ENCODE results near the gene ZNF573. TPM values are rescaled to one million over a fixed set of nuclear protein-coding genes. Genes with fewer than 3 reads are reported as not detected.

Gene ZNF573
- total RNA-seq, 1 donor from 2014 or later = 6.6 TPM

GRCh38 chr19:37716140-37716539 lies 63.2 kb downstream of the ZNF573 start:
- H3K9me3 ChIP-seq = no peaks in the 10 kb centered on the region
- TF ChIP-seq POLR2AphosphoS5 (IDR thresholded peaks at IDR 0.05; ENCODE audit: insufficient read depth in 1 of 2, low read depth in 1 of 2) = no peak
- no peak for TF ChIP-seq POLR2A (IDR thresholded peaks at IDR 0.05)
- TF ChIP-seq CTCF (IDR thresholded peaks at IDR 0.05) = no peak
- intact Hi-C loops (cut with DNase I) = no loop called here
- DNase-seq (ENCODE audit: extremely low spot score in 2 of 2) = no peak
- H3K36me3 ChIP-seq = no peaks in the 10 kb centered on the region
- no peak overlapping the region for H3K4me3 ChIP-seq
- H3K27me3 ChIP-seq = no peaks in the 10 kb centered on the region
- peaks cover 17% of the 10 kb centered on the region for H3K4me1 ChIP-seq
- no peak overlapping the region for H3K27ac ChIP-seq

DNA sequence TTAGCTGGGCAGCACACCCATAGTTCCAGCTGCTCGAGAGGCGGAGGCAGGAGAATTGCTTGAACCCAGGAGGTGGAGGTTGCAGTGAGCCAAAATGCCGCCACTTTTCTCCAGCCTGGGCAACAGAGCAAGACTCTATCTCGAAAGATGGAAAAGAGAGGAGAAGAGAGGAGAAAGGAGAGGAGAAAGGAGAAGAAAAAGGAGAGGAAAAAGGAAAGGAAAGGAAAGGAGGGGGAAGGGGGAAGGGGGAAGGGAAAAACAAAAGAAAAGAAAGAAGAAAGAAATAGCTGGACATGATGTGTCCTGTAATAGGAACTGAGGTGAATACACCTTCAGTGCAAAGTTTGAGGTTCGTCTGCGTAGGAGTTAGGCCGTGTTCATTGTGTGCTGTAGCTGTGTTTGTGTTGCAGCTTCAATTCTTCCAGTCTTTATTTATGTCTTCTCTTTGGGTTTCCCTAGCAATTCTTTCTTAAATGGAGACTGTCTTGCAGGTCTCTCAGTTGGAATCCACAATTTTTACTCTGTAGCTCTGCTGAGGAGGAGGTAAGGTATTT lies 73.3 kb downstream of the ZNF573 start:
- H3K4me3 ChIP-seq = no peak overlapping the region
- H3K9me3 ChIP-seq = no peaks in the 10 kb centered on the region
- intact Hi-C loops (cut with DNase I) = no loop called here
- no peaks in the 10 kb centered on the region for H3K4me1 ChIP-seq
- no peak overlapping the region for H3K27ac ChIP-seq
- peaks cover 0 to 39% of the 10 kb centered on the region in 2 donors for H3K36me3 ChIP-seq
- no peak for DNase-seq (ENCODE audit: extremely low spot score in 2 of 2)
- H3K27me3 ChIP-seq = no peaks in the 10 kb centered on the region
- TF ChIP-seq POLR2A (IDR thresholded peaks at IDR 0.05) (no peak), POLR2AphosphoS5 (IDR thresholded peaks at IDR 0.05; ENCODE audit: insufficient read depth in 1 of 2, low read depth in 1 of 2) (no peak), CTCF (IDR thresholded peaks at IDR 0.05) (no peak)

- TF ChIP-seq CTCF (IDR thresholded peaks at IDR 0.05) = no peak
- TF ChIP-seq POLR2AphosphoS5 (IDR thresholded peaks at IDR 0.05; ENCODE audit: insufficient read depth in 1 of 2, low read depth in 1 of 2) = no peak
- TF ChIP-seq POLR2A (IDR thresholded peaks at IDR 0.05) = no peak
- H3K4me1 ChIP-seq = no peaks in the 10 kb centered on the region
- H3K4me3 ChIP-seq = no peak overlapping the region
- H3K27ac ChIP-seq = no peak overlapping the region
- intact Hi-C loops (cut with DNase I) = no loop called here
- H3K9me3 ChIP-seq = no peaks in the 10 kb centered on the region
- H3K36me3 ChIP-seq = peaks cover 0 to 32% of the 10 kb centered on the region in 2 donors
- no peaks in the 10 kb centered on the region for H3K27me3 ChIP-seq
- DNase-seq (ENCODE audit: extremely low spot score in 2 of 2) = no peak
These were observed 80.3 kb downstream of the ZNF573 start for GRCh38 chr19:37699057-37699456.

DNA sequence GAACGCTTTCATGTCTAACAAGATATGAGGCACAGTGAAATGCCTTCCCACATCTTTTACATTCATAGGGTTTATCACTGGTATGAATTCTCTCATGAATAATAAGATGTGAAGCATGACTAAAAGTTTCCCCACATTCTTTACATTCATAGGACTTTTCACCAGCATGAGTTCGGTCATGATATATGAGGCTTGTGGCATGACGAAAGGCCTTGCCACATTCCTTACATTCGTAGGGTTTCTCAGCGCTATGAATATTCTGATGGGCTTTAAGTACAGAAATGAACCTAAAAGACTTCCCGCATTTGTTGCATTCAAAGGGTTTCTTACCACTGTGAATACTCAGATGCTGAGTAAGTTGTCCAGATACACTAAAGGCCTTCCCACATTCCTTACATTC lies 81.2 kb downstream of the ZNF573 start:
- peaks cover 0 to 32% of the 10 kb centered on the region in 2 donors for H3K36me3 ChIP-seq
- no peaks in the 10 kb centered on the region for H3K4me1 ChIP-seq
- DNase-seq (ENCODE audit: extremely low spot score in 2 of 2) = no peak
- TF ChIP-seq CTCF (IDR thresholded peaks at IDR 0.05) = no peak
- no peak for TF ChIP-seq POLR2A (IDR thresholded peaks at IDR 0.05)
- TF ChIP-seq POLR2AphosphoS5 (IDR thresholded peaks at IDR 0.05; ENCODE audit: insufficient read depth in 1 of 2, low read depth in 1 of 2) = no peak
- no peak overlapping the region for H3K27ac ChIP-seq
- no peak overlapping the region for H3K4me3 ChIP-seq
- H3K27me3 ChIP-seq = no peaks in the 10 kb centered on the region
- no peaks in the 10 kb centered on the region for H3K9me3 ChIP-seq
- intact Hi-C loops (cut with DNase I) = no loop called here

- no peak for DNase-seq (ENCODE audit: extremely low spot score in 2 of 2)
- intact Hi-C loops (cut with DNase I) = no loop called here
- H3K4me3 ChIP-seq = no peak overlapping the region
- TF ChIP-seq POLR2AphosphoS5 (IDR thresholded peaks at IDR 0.05; ENCODE audit: insufficient read depth in 1 of 2, low read depth in 1 of 2) (no peak), CTCF (IDR thresholded peaks at IDR 0.05) (no peak), POLR2A (IDR thresholded peaks at IDR 0.05) (no peak)
- H3K9me3 ChIP-seq = no peaks in the 10 kb centered on the region
- H3K36me3 ChIP-seq = peaks cover 0 to 32% of the 10 kb centered on the region in 2 donors
- H3K27ac ChIP-seq = no peak overlapping the region
- peaks cover 15% of the 10 kb centered on the region for H3K4me1 ChIP-seq
- H3K27me3 ChIP-seq = no peaks in the 10 kb centered on the region
These were observed 84.1 kb downstream of the ZNF573 start for GRCh38 chr19:37695144-37695899.

Data from vagina (tissue), 2 donors.